SK-N-SH (cell line): ENCODE results near the gene EGF. TPM values are rescaled to one million over a fixed set of nuclear protein-coding genes. Genes with fewer than 3 reads are reported as not detected.

Source experiments
- CTCF ChIA-PET: fragments of 300-600, 350-600 bp; formaldehyde crosslinking; extraction: SDS; loops from one replicate; lab custom pipeline; 2021; lab: Yijun Ruan, JAX
- POLR2A ChIA-PET: fragments of 350-600 bp; sonication (Branson Sonifier 250); formaldehyde crosslinking; extraction: SDS; loops from one replicate; lab custom pipeline; 2020; ENCODE audit warnings: antibody characterized with exemption, inconsistent platforms; lab: Yijun Ruan, JAX
- DNase-seq: peaks from one replicate; pipeline ENCODE4 v3.0.0; 2012
- H2AFZ ChIP-seq: fragments of 200-600 bp; sonication (generic); 2 replicates; pipeline ENCODE4 v1.8.1; 2016; ENCODE audit warnings: antibody characterized with exemption, mild to moderate bottlenecking, low read depth
- H3F3A ChIP-seq: fragments of 200-600 bp; sonication (generic); replicated peaks from 2 replicates; pipeline ENCODE3; 2016; ENCODE audit warnings: antibody characterized with exemption, mild to moderate bottlenecking; ENCODE audit not compliant: insufficient read depth
- H3K27ac ChIP-seq, 2 experiments: fragments of 200-500 bp in 1 of 2; fragments of 200-600 bp in 1 of 2; sonication (Bioruptor generic) in 1 of 2; sonication (generic), shearing (Covaris generic) in 1 of 2; 2 replicates each; pipeline versions ENCODE4 v1.5.1 to v1.6.1; 2014 to 2016; ENCODE audit warnings: low read depth in 2 of 2, inconsistent platforms in 1 of 2, low read length in 1 of 2, mild to moderate bottlenecking in 1 of 2, mixed read lengths in 1 of 2
- H3K27me3 ChIP-seq: fragments of 200-600 bp; sonication (generic), shearing (Covaris generic); 2 replicates; pipeline ENCODE4 v1.6.1; 2016; ENCODE audit warnings: mixed run types; ENCODE audit not compliant: insufficient read depth
- H3K36me3 ChIP-seq, 2 experiments: fragments of 200-500 bp in 1 of 2; fragments of 200-600 bp in 1 of 2; sonication (Bioruptor generic) in 1 of 2; sonication (generic) in 1 of 2; replicated peaks in 1 of 2; 2 replicates each; pipeline versions ENCODE3 to v1.5.1; 2014 to 2016; ENCODE audit warnings: low read length in 1 of 2, mild to moderate bottlenecking in 1 of 2; ENCODE audit not compliant: insufficient read depth in 2 of 2, control insufficient read depth in 1 of 2
- H3K4me1 ChIP-seq, 2 experiments: fragments of 200-500 bp in 1 of 2; fragments of 200-600 bp in 1 of 2; sonication (Bioruptor generic) in 1 of 2; sonication (generic), shearing (Covaris generic) in 1 of 2; 2 replicates each; pipeline versions ENCODE4 v1.5.1 to v1.6.1; 2014 to 2016; ENCODE audit warnings: low read depth in 1 of 2, low read length in 1 of 2, mixed run types in 1 of 2; ENCODE audit not compliant: insufficient read depth in 2 of 2, control insufficient read depth in 1 of 2
- H3K4me2 ChIP-seq: fragments of 200-600 bp; sonication (generic), shearing (Covaris generic); 2 replicates; pipeline ENCODE4 v1.6.1; 2017; ENCODE audit warnings: mixed run types
- H3K4me3 ChIP-seq, 2 experiments: fragments of 200-500 bp in 1 of 2; fragments of 200-600 bp in 1 of 2; sonication (Bioruptor generic) in 1 of 2; sonication (generic), shearing (Covaris generic) in 1 of 2; 2 replicates each; pipeline versions ENCODE4 v1.5.1 to v1.8.1; 2014 to 2016; ENCODE audit warnings: low read depth in 2 of 2, inconsistent platforms in 1 of 2, low read length in 1 of 2, mild to moderate bottlenecking in 1 of 2, mixed read lengths in 1 of 2, moderate library complexity in 1 of 2
- H3K79me2 ChIP-seq: fragments of 200-600 bp; sonication (generic); 2 replicates; pipeline ENCODE4 v1.8.1; 2017; ENCODE audit warnings: mild to moderate bottlenecking; ENCODE audit not compliant: insufficient read depth
- H3K9ac ChIP-seq: fragments of 200-600 bp; sonication (generic); 2 replicates; pipeline ENCODE4 v1.6.1; 2017; ENCODE audit warnings: mixed run types
- H3K9me2 ChIP-seq: fragments of 200-600 bp; sonication (generic); 2 replicates; pipeline ENCODE4 v1.6.1; 2017; ENCODE audit warnings: mixed run types
- H3K9me3 ChIP-seq: fragments of 200-600 bp; sonication (generic); 2 replicates; pipeline ENCODE4 v1.6.1; 2017; ENCODE audit warnings: mixed run types, mild to moderate bottlenecking, moderate library complexity
- H4K20me1 ChIP-seq: fragments of 200-600 bp; sonication (generic); 2 replicates; pipeline ENCODE4 v1.6.1; 2017; ENCODE audit warnings: mild to moderate bottlenecking, mixed run types; ENCODE audit not compliant: insufficient read depth
- EZH2phosphoT487 ChIP-seq: fragments of 200-600 bp; sonication (generic); IDR thresholded peaks from 2 replicates; pipeline ENCODE4 v1.6.1; 2017; ENCODE audit warnings: low read depth, mixed run types, mild to moderate bottlenecking, antibody characterized with exemption, moderate library complexity, borderline replicate concordance
- FOSL2 ChIP-seq: IDR thresholded peaks from 2 replicates; pipeline ENCODE4 v1.4.0; 2012; ENCODE audit warnings: low read depth, mild to moderate bottlenecking, moderate library complexity, borderline replicate concordance
- GATA2 ChIP-seq: sonication (generic); formaldehyde crosslinking; IDR thresholded peaks from 2 replicates; pipeline ENCODE4 v1.5.0; 2020; ENCODE audit warnings: mild to moderate bottlenecking, missing genetic modification reagents
- IRF3 ChIP-seq: fragments of 150-350 bp; IDR thresholded peaks from 2 replicates; pipeline ENCODE4 v1.6.1; 2016; ENCODE audit warnings: mild to moderate bottlenecking, low read depth, low read length
- MAX ChIP-seq: IDR thresholded peaks from 2 replicates; pipeline ENCODE4 v1.4.0; 2012; ENCODE audit warnings: low read depth
- MXI1 ChIP-seq: IDR thresholded peaks from 2 replicates; pipeline ENCODE4 v1.6.1; 2012; ENCODE audit warnings: mild to moderate bottlenecking, low read depth, low read length, improper control_type of control experiment
- NFIC ChIP-seq: IDR thresholded peaks from 2 replicates; pipeline ENCODE4 v1.4.0; 2012; ENCODE audit warnings: borderline replicate concordance
- NRF1 ChIP-seq: IDR thresholded peaks from 2 replicates; pipeline ENCODE4 v1.6.1; 2012; ENCODE audit warnings: low read depth, mild to moderate bottlenecking, low read length
- PBX3 ChIP-seq: IDR thresholded peaks from 2 replicates; pipeline ENCODE4; 2012
- REST ChIP-seq: IDR thresholded peaks from 2 replicates; pipeline ENCODE4 v1.6.1; 2012; ENCODE audit warnings: mild to moderate bottlenecking, low read depth, low read length, moderate library complexity
- RFX5 ChIP-seq: IDR thresholded peaks from 2 replicates; pipeline ENCODE4 v1.6.1; 2012; ENCODE audit warnings: mild to moderate bottlenecking, improper control_type of control experiment, low read length
- RXRA ChIP-seq: IDR thresholded peaks from 2 replicates; pipeline ENCODE4 v1.4.0; 2012; ENCODE audit warnings: low read depth, mild to moderate bottlenecking, borderline replicate concordance
- TAF1 ChIP-seq: IDR thresholded peaks from 2 replicates; pipeline ENCODE4 v1.6.1; 2012; ENCODE audit warnings: low read depth, mild to moderate bottlenecking, low read length, moderate library complexity, borderline replicate concordance
- TCF12 ChIP-seq: IDR thresholded peaks from 2 replicates; pipeline ENCODE4 v1.4.0; 2012
- USF2 ChIP-seq: fragments of 150-350 bp; IDR thresholded peaks from 2 replicates; pipeline ENCODE4 v1.6.1; 2017; ENCODE audit warnings: antibody characterized with exemption, low read length, low read depth, borderline replicate concordance
- YY1 ChIP-seq: IDR thresholded peaks from 2 replicates; pipeline ENCODE4 v1.4.0; 2012; ENCODE audit warnings: low read depth, mild to moderate bottlenecking
- WGBS: methylation state at CpG from one replicate; pipeline ENCODE4 v1.1.6; 2017; ENCODE audit warnings: low lambda C conversion rate; 5-methylcytosine and 5-hydroxymethylcytosine counted together
- polyA plus RNA-seq, 3 experiments: library from polyadenylated mRNA; depleted of rRNA; stranded (reverse); fragments of >200 nt; gene quantifications; 2 replicates each; pipeline ENCODE4 v1.2.3, GENCODE V29; 2012

Gene EGF
- polyA plus RNA-seq, 1 of the 3 experiments (the other 2 are of a cell fraction) = 0.89 TPM

- ChIA-PET CTCF (no interaction called here), POLR2A (no interaction called here)
- no peaks in the 10 kb centered on the region for H3K4me1 ChIP-seq
- H3K27ac ChIP-seq = no peak overlapping the region
- no peak for TF ChIP-seq USF2
- no peak for TF ChIP-seq RFX5
- no peak for TF ChIP-seq NFIC
- TF ChIP-seq PBX3 = no peak
- TF ChIP-seq GATA2 (CRISPR knock-in tag) = no peak
- TF ChIP-seq REST = no peak
- no peak for TF ChIP-seq EZH2phosphoT487
- no peak for TF ChIP-seq RXRA
- no peak for TF ChIP-seq MXI1
- TF ChIP-seq, all 33 proteins: peak for 0
- Histone ChIP-seq H3K79me2 (no peaks in the 10 kb centered on the region), H2AFZ (no peak overlapping the region), H3K9me2 (no peaks in the 10 kb centered on the region), H3F3A (no peaks in the 10 kb centered on the region), H3K9ac (no peak overlapping the region), H4K20me1 (no peaks in the 10 kb centered on the region), H3K27me3 (0 out of 2 replicates have a peak, but pooled peaks cover 6% of the 10 kb centered on the region), H3K9me3 (no peaks in the 10 kb centered on the region), H3K4me2 (no peak overlapping the region), H3K36me3 (no peaks in the 10 kb centered on the region), H3K4me3 (no peak overlapping the region)
- no peak for DNase-seq
Observed at GRCh38 chr4:109890076-109890475, 22.6 kb upstream of the EGF start.

- DNase-seq = no peak
- ChIA-PET CTCF (interaction anchor here (0.9 kb wide), 1 partner anchor 76 kb away, joined by 3 read pairs; no protein-coding TSS in a partner anchor), POLR2A (no interaction called here)
- Histone ChIP-seq H3K9me3 (no peaks in the 10 kb centered on the region), H2AFZ (no peak overlapping the region), H3K9me2 (no peaks in the 10 kb centered on the region), H4K20me1 (no peaks in the 10 kb centered on the region), H3K27me3 (no peaks in the 10 kb centered on the region), H3K27ac (no peak overlapping the region), H3K36me3 (no peaks in the 10 kb centered on the region), H3K4me1 (no peaks in the 10 kb centered on the region), H3K79me2 (no peaks in the 10 kb centered on the region), H3K4me2 (no peak overlapping the region), H3K9ac (no peak overlapping the region), H3K4me3 (no peak overlapping the region), H3F3A (no peaks in the 10 kb centered on the region)
- 11% methylated on average over 8 of the region's 8 CpGs for WGBS
- no peak for TF ChIP-seq PBX3
- TF ChIP-seq USF2 = no peak
- no peak for TF ChIP-seq TCF12
- TF ChIP-seq NRF1 = no peak
- no peak for TF ChIP-seq RFX5
- no peak for TF ChIP-seq MAX
- TF ChIP-seq FOSL2 = no peak
- TF ChIP-seq EZH2phosphoT487 = no peak
- TF ChIP-seq YY1 = no peak
- no peak for TF ChIP-seq TAF1
- no peak for TF ChIP-seq IRF3
Observed at GRCh38 chr4:109902559-109903251, 10.0 kb upstream of the EGF start.
